Stimulated activated CD8-positive, alpha-beta memory T cell treated with anti-CD3 and anti-CD28 coated beads, Interleukin-4, amount 100 ng/mL, for 48 hours (primary cell): ENCODE measurements around the gene OTUD5.
"Not testable (repeated sequence)": the region's sequence is repeated elsewhere in the genome, so short reads cannot be mapped to it uniquely, and the experiment has no call there.

ENCODE experiments used
- DNase-seq: peaks from one replicate; pipeline ENCODE4 v3.0.0-alpha.2; 2020

OTUD5 gene

DNA sequence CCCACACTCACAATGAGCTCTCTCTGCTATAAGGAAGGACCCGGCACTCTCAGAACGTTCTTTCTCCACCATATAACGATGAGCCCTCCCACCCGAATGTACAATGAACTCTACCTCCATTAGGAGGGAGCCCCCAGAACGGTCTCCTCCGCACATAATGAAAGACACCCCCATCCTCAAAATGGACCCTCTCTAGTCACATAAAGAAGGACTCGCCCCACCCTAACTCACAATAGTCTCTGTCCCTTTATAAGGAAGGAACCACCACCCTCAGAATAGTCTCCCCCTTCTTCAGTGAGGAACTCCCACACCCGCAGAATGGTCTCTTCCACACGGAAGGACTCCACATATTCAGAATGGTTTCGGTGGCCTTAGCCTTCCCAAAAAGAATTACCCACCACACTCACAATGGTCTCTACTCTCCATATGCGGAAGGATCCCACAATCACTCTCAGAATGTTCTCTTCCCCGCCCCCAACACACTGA lies 46.4 kb downstream of the OTUD5 start:
- no peak for DNase-seq

GRCh38 chrX:48909703-48910294 lies 47.6 kb downstream of the OTUD5 start:
- no peak for DNase-seq

DNA sequence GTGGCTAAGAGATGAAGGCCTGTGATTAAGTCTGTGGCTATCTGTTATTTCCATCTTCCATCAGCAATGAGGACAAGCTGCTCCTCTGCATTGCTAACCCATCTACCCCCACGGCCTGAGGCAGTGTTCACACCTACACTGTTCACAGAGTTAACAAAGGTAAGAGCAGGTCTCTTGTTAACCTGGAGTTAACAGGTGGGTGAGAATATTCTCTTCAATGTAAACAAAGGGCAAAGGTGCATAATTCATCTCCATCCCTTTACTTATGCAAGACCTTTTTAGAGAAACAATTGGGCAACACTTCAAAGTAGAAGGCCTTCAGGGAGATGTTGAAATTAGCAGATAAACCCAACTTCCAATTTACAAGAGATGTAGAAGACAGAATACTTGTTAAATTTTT lies 48.8 kb downstream of the OTUD5 start:
- no peak for DNase-seq

- no peak for DNase-seq
These were observed 52.2 kb downstream of the OTUD5 start for GRCh38 chrX:48905090-48905790.

DNA sequence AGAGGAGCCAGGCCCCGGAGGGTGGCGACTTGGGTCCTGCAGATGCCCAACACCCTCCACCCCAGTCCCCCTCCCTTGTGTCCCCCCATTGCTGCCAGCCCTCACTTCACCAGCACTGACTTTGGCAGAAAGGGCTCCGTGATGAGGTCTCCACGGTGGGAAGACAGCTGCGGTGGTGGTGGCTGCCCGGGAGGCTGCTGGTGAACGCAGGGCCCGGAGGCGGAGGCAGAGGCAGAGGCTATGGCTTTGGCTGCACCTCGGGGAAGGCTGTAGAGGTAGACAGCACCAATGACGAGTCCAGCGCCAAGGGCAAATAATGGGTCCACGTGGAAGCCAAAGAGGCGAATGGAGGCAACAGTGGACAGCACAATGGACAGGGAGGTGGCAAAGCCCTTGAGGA lies 52.8 kb downstream of the OTUD5 start:
- DNase-seq, result no peak

- no peak for DNase-seq
These were observed 53.2 kb downstream of the OTUD5 start for GRCh38 chrX:48904180-48904579.

- no peak for DNase-seq
These were observed 54.1 kb downstream of the OTUD5 start for GRCh38 chrX:48903290-48903689.

DNA sequence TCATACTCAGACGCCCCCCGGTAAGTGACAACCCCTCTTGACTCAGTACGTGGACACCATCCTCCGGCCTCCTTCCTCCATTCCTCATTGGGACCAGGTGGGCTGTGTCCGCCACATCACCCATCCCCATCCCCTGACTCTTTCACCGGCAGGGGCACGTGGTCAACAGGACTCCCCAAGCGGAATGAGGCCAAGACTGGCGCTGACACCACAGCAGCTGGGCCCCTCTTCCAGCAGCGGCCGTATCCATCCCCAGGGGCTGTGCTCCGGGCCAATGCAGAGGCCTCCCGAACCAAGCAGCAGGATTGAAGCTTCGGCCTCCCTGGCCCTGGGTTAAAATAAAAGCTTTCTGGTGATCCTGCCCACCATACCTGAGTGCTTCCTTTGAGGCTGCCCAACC lies 54.6 kb downstream of the OTUD5 start:
- no peak for DNase-seq

GRCh38 chrX:48902135-48902534 lies 55.3 kb downstream of the OTUD5 start:
- no peak for DNase-seq

- DNase-seq, result no peak
These were observed 56.3 kb downstream of the OTUD5 start for GRCh38 chrX:48901069-48901468.

DNA sequence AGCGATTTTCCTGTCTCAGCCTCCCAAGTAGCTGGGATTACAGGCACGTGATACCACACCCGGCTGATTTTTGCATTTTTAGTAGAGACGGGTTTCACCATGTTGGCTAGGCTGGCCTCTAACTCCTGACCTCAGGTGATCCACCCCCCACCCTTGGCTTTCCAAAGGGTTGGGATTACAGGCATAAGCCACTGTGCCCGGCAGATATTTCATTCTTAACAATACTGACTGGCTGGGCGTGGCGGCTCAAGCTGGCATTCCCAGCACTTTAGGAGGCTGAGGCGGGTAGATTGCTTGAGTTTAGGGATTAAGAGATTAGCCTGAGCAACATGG lies 58.4 kb downstream of the OTUD5 start:
- DNase-seq, result no peak

GRCh38 chrX:48897625-48898306 lies 59.6 kb downstream of the OTUD5 start, which contains the start of the genes PQBP1 and TIMM17B:
Gene PQBP1, plus strand, starts transcription at chrX:48897930. Its CDS starts 580 bp downstream, at chrX:48898510.
Gene TIMM17B, minus strand, starts transcription at chrX:48897768. Its CDS starts 19 bp downstream, at chrX:48897749.
- DNase-seq, result peak; percentile 85

GRCh38 chrX:48897157-48897624 lies 60.2 kb downstream of the OTUD5 start:
- DNase-seq, result peak; percentile 71

- DNase-seq, result no peak
These were observed 60.8 kb downstream of the OTUD5 start for GRCh38 chrX:48896611-48897011.

- no peak for DNase-seq
These were observed 62.5 kb downstream of the OTUD5 start for GRCh38 chrX:48894891-48895290.

DNA sequence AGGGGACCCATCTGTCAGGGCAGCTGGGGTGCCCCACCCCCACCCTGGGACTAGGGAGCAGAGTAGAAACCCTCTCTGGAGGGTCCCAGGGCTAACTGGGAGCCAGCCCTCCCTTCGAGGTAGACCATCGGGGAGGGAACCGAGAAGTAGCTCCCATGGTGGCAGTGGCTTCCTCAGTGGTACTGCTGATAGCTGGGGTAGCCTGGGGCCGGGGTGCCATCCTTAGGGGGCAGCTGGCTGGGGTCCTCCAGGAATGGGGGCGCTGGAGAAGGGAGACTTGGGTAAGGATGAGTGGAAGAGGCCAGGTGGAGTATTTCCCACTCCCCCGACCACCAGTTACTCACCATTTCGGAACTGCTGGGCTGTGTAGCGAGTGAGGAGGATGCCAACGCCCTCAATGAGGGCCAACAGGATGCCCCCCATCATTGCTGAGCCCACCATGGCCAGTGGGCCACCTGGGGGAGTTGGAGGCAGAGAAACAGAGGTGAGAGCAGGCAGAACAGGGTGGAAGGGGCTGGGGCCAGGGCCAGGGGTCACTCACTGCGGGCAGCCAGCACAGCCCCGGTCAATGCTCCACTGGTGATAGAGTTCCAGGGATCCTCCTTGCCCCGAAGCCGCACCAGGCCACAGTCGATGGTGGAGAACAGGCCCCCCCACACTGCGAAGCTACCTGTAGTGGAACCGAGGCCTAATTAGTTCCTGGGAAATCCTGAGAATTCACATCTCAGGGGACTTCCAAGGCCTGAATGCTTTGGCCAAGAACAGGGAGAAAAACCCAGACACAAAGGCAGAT lies 63.7 kb downstream of the OTUD5 start:
- no peak for DNase-seq

DNA sequence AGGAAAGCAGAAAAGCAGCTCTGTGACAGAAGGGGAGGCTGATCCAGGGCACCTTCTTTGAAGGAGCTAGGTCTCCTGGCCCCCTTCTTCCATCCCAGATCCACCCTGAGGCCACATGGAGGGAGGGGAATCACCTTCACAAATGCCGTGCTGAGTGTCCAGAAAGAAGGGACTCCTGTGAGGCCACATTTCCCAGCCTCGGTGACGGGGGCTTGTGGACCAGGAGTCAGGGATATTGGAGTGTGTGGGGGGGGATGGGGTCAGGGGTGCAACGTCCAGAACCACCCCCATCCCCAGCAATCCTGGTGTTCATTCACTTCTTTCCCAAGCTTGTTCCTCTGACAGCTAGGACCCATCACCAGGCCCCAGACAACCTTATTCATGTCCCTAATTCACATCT lies 64.5 kb downstream of the OTUD5 start:
- DNase-seq, result no peak

DNA sequence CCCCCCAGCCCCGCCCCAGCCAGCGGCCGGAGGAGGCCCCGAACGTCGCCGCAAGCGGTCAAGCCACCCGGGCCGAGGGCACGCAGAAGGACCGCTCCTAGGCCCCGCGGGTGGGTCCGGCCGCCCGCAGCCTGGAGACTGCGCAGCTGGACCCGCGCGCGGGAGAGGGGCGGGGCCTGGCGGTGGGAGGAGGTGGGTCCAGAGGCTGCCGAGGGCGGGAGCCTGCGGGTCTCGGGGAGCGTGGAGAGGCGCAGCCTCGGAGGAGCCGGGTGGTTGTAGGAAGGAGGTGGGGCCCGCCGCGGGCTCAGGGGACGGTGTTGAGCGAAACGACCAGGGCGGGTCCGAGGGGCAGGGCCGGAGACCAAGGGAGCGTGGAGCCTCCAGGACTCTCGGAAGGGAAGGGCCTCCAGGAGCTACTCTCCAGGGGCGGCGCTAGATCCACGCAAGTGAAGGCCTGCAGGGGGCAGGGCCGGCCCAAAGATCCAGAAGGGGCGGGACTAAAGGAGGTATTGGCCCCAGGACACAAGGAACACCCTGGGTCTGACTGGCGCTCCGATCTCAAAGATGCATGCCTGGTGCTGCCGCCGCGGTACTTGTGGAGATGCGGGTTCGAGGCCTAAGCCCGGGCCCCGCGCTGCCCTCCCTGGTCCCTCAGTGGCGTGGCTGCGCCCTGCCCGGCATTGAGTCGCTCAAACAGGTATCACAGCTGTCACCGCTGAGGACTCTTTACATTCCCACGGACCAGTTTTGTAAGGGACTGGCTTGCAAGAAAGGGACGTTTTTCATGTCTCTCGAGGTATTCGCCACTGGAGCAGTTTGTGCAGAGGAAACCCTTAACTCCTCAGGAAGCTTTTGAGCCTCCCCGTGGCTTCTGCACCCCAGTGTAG lies 65.8 kb downstream of the OTUD5 start:
- peak; percentile 76 for DNase-seq

GRCh38 chrX:48890934-48891401 lies 66.4 kb downstream of the OTUD5 start:
- no peak for DNase-seq

DNA sequence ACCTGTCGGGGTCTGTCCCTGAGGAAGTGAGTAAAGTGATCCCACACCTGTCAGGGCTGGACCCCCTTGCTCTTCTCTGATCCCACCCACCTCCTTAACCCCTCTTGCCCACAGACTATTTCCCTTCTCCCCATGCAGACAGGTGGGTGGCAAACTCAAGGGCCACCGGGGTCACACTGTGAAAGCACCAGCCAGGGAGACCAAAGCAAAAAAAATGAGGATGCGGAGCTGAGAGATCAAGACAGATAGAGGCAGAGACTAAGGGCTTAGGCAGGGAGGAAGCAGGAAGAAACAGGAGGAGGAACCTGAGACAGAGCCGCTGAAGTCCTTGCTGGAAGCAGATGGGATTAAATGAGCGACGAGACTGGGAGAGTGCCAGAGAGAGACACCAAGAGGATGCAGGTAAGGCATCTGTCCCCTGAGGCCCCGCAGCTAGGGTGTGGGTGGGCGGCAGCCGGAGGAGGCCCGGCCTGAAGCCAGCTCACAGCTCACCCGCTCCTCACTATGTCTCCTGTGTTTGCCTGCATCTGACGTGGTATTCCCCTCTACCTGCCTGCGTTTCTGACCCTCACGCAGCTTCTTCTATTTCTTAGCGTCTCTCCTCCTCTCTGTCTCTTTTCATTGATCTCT lies 67.0 kb downstream of the OTUD5 start:
- no peak for DNase-seq

GRCh38 chrX:48886586-48886985 lies 70.8 kb downstream of the OTUD5 start:
- DNase-seq, result not testable (repeated sequence)
